Amniotic epithelial cell (primary cell): ENCODE data around the gene TNP1.

Experiments
- DNase-seq: peaks from one replicate; pipeline ENCODE4 v3.0.0-alpha.2; 2010; ENCODE audit warnings: low read depth

TNP1 gene

GRCh38 chr2:216873573-216873972 lies 13.7 kb upstream of the TNP1 start:
- DNase-seq, result no peak

- DNase-seq, result no peak
Observed at GRCh38 chr2:216872624-216873023, 12.8 kb upstream of the TNP1 start.

- no peak for DNase-seq
Observed at GRCh38 chr2:216872040-216872439, 12.2 kb upstream of the TNP1 start.

- DNase-seq, result no peak
Observed at GRCh38 chr2:216871333-216871934, 11.6 kb upstream of the TNP1 start.

DNA sequence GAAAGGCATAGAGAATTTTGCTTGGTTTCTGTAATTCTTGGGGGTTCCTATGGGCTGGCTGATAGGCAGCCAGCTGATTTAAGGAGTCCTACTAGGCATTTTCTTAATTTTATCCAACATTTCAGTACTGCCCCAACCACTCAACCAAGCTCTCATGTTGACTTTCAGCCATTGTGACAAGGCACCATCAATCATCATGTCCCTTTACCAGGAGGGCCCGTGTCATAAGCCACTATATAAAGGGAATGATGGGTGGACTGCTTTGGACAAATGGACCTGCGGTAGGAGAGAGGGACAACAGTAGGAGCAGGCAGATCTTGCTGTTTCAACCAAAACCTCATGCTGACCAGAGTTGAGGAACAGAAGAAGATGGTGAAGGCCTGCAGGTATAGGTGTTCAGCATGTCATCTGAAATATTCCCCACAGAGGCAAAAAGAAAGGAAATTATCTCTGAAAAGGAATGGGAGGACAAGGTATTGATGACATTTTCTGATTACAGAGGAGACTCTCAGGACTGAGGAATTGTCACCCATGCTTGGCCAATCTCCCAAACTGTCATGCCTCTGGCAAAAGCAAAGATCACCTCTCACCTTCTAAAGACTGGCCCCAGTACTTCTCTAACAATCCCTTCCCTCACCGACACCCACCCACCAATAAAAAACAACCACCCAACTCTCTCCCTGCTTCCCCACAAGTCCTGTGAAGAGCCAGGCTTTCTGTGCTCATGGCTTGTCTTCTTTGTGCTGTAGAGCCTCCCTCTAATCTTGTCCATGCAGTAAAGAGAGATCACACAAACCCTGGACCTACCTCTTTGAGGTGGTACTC lies 10.9 kb upstream of the TNP1 start:
- no peak for DNase-seq

- DNase-seq, result no peak
Observed at GRCh38 chr2:216866515-216867095, 6.7 kb upstream of the TNP1 start.

DNA sequence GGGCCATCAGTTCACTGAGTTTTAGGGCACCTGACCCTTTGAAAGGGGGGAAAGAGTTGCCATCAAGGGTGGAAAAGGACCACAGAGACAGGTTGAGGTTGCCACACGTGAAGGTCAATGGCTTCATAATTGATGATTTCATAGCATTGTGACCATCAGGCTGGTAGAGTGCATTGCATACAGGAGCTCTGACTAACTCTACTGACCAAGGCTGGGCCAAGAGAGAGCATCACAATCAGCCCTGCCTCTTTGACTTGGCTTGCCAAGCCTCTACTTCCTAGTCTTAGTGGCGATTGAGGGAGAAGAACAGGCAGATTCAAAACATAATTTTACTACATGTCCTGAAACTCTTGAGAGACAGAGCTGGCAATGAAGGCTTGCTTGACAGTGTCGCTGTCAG lies 5.8 kb upstream of the TNP1 start:
- DNase-seq, result no peak

- DNase-seq, result no peak
Observed at GRCh38 chr2:216863946-216864345, 4.1 kb upstream of the TNP1 start.

DNA sequence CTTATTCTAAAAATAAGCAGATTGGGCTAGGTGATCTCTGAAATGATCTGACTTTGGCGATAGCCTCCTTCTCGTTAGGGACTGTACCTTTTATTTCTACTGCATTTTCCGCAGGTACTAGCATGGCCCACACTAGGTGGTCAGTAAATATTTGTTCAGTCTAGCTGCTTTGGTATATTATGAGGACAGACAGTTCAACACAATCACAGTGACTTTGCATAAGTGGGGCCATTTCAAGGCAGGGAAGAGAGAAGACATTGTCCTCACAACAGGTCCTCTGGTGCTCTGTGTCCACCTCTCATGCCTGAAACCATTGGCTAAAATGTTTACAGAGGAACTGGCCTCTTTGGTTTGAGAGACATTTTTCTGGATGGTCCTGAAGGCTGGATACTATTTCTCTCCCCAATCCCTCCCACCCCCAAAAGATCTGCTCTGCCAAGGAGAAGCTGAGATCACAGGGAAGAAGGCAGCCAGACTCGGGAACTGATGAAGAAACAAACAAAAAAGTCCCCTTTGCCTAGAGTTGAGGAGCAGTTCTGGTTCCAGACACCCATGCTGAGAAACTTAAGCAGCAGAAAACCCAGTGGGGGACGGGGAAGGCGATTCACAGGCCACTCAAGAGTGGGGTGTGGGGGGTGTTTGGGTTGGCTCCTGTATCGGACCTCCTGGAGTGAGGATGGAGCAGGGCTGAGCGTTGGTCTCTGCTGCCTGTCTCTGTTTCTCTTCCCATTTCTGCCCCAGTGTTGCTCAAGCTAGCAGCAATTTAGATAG lies 2.9 kb upstream of the TNP1 start:
- no peak for DNase-seq

DNA sequence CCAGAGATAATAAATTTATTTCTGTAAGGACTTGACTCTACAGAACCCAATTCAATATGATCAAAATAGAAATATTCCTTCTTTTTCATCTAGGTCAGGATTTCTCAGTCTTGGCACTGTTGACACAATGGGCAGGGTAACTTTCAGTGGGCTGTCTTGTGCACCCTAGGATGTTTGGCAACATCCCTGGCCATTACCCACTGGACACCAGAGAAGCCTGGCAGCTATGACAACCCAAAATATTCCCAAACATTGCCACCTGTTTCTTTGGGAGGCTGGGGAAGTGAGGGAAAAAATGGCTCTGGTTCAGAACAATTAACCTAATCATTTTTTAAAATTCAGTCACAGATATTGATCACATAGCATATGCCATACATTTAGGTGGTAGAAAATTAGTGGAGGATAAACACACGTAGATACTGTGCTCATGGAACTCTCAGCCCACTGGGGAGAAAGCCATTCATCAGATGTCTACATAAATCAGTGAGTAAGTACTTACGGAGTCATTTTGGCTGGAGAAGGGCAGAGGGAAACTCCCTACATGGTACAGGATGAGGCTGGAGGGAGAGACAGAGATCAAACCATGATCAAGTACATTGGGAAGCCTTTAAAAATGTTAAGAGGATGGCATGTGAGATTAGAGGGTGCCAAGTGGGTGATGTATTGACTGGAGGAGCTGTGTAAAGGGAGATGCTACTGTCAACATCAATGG lies 718 bp upstream of the TNP1 start:
- peak; percentile 14 for DNase-seq

GRCh38 chr2:216858312-216858711 lies 1.6 kb downstream of the TNP1 start:
- no peak for DNase-seq

DNA sequence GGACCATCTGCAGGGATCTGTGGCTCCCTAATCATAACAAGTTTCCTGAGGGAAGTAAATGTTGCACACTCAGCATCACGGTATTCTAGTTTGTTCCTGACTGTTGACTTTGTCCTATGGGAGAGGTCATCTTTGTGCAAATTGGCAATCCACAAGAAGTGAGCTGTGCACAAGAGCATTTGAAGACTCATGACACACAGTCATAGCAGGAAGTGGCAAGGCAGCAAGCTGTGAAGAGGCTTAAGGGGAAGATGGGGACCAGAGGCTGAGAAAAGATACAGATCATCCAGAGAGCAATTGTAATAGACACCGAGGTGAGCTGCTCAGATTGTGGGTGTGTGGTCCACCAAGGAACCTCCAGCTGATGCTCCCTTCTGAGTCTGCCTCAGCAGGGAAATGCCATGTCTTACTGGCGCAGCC lies 2.7 kb downstream of the TNP1 start:
- no peak for DNase-seq

DNA sequence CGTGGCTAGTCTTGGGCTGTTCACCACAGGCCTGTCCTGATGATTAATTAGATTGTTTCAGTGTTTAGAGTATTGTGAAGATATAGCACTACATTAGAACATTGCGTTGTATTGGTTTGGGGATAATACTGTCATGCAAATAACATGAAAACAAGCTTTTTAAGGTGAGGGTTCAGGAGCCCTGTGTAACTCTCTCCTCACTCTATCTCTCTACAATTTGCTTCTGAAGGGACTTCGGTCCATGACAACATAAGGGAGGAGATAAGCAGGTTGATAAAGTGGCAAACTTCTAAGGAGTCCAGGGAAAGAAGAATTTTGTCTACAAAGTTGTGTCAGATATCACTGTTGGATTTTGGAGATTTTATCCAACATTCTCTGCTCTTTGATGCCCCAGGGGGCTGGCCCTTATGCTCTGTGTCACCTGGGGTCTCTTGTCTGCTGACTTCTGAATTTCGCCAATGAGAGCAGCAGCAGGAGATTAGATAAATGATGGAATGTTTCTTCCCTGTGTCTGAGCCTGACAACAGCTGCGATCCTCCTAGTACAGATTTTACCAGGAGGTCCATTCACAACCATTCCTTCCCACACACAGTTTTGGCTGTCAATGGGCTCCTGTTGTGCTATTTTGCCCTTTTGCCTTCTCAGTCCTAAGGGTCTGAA lies 3.3 kb downstream of the TNP1 start:
- DNase-seq, result no peak

GRCh38 chr2:216855605-216856004 lies 4.3 kb downstream of the TNP1 start:
- no peak for DNase-seq

DNA sequence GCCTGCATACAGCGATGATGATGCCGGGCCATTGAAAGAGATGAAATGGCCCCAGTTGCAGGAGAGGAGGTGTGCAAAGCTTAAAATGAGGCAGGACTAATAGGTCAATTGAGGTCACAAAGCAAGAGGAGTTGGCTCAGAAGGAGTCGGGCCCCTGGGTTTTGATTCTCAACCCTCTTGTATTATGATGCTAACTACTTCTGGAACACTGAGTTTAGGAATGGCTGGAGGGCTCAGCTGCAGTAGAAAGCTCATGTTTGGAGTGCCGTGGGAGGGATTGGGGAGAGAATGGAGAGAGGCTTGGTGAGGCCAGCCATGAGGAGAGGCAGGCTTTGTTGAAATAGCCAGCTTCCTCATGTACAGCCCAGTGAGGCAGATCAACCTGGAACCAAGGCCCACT lies 4.8 kb downstream of the TNP1 start:
- no peak for DNase-seq

- DNase-seq, result no peak
Observed at GRCh38 chr2:216851486-216852090, 8.3 kb downstream of the TNP1 start.

GRCh38 chr2:216850665-216851322 lies 9.1 kb downstream of the TNP1 start:
- peak; percentile 69 for DNase-seq

DNA sequence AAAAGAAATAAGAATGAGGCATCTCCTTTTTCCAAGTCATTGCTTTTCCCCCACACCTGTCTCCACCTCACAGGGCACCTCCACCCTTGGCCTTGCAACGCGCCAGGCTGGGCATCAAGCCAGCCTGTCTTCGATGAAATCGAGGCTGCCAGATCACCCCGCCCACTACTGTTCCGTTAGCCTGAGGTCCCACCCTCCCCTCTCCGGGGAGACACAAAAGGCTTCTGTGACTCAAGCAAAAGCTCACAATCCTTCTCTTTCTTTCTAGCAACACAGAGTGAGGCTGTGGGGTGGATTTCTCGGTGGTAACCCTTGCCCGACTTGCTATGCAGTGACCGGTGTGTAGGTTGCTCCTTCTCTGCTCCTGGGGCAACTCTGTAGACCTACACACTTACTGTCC lies 9.9 kb downstream of the TNP1 start:
- DNase-seq, result no peak

DNA sequence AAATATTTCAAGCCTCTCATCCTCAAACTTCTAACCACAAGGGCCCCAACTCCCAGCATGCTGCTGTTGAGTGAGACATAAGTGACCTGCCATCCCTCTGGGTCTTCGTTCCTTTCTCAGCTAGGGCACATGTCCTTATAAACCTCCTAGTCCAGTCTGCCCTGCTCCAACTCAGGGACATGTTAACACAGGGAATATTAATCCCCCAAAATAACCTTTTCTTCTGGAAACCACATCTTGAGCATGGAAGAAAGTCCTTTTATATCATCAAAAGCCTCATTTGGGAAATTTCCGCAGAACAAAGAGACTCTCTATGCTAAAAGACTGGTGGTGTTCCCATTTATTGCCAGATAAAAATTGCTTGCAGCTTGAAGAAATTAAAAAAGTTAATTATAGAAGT lies 14.4 kb downstream of the TNP1 start:
- DNase-seq, result no peak

GRCh38 chr2:216842636-216843035 lies 17.2 kb downstream of the TNP1 start:
- DNase-seq, result no peak

DNA sequence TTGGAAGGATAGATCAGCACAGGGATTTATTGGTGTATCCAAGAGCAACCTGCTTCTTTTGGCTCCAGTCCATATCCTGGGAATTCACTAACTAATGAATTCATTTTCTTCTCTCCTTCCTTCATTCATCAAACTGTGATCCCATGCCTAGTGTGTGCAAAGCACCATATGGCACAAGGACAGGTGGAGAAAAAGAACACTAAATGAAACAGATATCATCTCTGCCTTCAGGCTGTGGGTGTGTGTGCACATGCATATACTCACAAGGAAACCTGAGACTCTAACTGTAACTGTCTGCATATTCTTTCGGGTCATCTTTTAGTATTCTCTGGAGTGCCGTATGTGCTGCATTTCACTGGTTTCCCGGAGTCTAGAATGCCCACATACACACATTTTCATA lies 20.2 kb downstream of the TNP1 start:
- no peak for DNase-seq
